22Rv1 (cell line): Measurements from ENCODE around the gene KCNG4.

Source experiments
- CTCF ChIP-seq: fragments of 450-650 bp; IDR thresholded peaks from 2 replicates; pipeline ENCODE4 v1.5.1; 2017; ENCODE audit warnings: mild to moderate bottlenecking
- ZFX ChIP-seq: fragments of 450-650 bp; IDR thresholded peaks from 2 replicates; pipeline ENCODE4 v1.6.1; 2017; ENCODE audit warnings: antibody characterized with exemption, borderline replicate concordance

- TF ChIP-seq CTCF (no peak), ZFX (no peak)
Observed at GRCh38 chr16:84194018-84194417, 45.8 kb downstream of the KCNG4 start.
